HepG2 (cell line): ENCODE data around the gene CBX2. TPM values are rescaled to one million over a fixed set of nuclear protein-coding genes. Genes with fewer than 3 reads are reported as not detected.
A peak's percentile ranks its signal among the peaks of the same experiment; 100 is the strongest.

Experiments
- DDIT3 ChIP-seq: sonication (generic); formaldehyde crosslinking; IDR thresholded peaks from 2 replicates; pipeline ENCODE4 v1.4.0; 2020; ENCODE audit warnings: mild to moderate bottlenecking, missing genetic modification reagents
- FOXJ3 ChIP-seq: sonication (generic); formaldehyde crosslinking; IDR thresholded peaks from 2 replicates; pipeline ENCODE4 v1.4.0; 2020; ENCODE audit warnings: missing genetic modification reagents, mild to moderate bottlenecking, borderline replicate concordance
- FOXP1 ChIP-seq, 2 experiments: fragments of 450-650 bp in 1 of 2; IDR thresholded peaks; 2 replicates each; pipeline ENCODE4 v1.6.1; 2017 to 2018; ENCODE audit warnings: antibody characterized with exemption in 1 of 2
- HES4 ChIP-seq: sonication (generic); formaldehyde crosslinking; IDR thresholded peaks from 2 replicates; pipeline ENCODE4 v1.9.0; 2021; ENCODE audit warnings: mild to moderate bottlenecking, missing genetic modification reagents, borderline replicate concordance
- MZF1 ChIP-seq: sonication (generic); formaldehyde crosslinking; IDR thresholded peaks from 2 replicates; pipeline ENCODE4 v1.8.1; 2023; ENCODE audit warnings: mild to moderate bottlenecking, missing genetic modification reagents, borderline replicate concordance
- SP2 ChIP-seq: sonication (generic); formaldehyde crosslinking; IDR thresholded peaks from 2 replicates; pipeline ENCODE4 v1.5.1; 2020; ENCODE audit warnings: mild to moderate bottlenecking, missing genetic modification reagents
- SUZ12 ChIP-seq: fragments of 150-350 bp; IDR thresholded peaks from 2 replicates; pipeline ENCODE4 v1.6.1; 2014; ENCODE audit warnings: low read depth, low read length
- UBTF ChIP-seq: sonication (generic); formaldehyde crosslinking; IDR thresholded peaks from 2 replicates; pipeline ENCODE4 v1.4.0; 2020; ENCODE audit warnings: mild to moderate bottlenecking, missing genetic modification reagents
- ZBTB44 ChIP-seq: sonication (generic); formaldehyde crosslinking; IDR thresholded peaks from 2 replicates; pipeline ENCODE4 v1.4.0; 2020; ENCODE audit warnings: missing genetic modification reagents
- ZNF543 ChIP-seq: sonication (generic); formaldehyde crosslinking; IDR thresholded peaks from 2 replicates; pipeline ENCODE4 v1.4.0; 2020; ENCODE audit warnings: mild to moderate bottlenecking, missing genetic modification reagents
- ZSCAN12 ChIP-seq: sonication (generic); formaldehyde crosslinking; IDR thresholded peaks from 2 replicates; pipeline ENCODE4 v1.9.0; 2021; ENCODE audit warnings: mild to moderate bottlenecking, missing genetic modification reagents
- ZSCAN9 ChIP-seq: IDR thresholded peaks from 2 replicates; pipeline ENCODE4 v1.6.1; 2016; ENCODE audit warnings: borderline replicate concordance
- polyA plus RNA-seq, 8 experiments: library from polyadenylated mRNA; depleted of rRNA in 3 of 8; stranded (reverse) in 7 of 8; unstranded in 1 of 8; fragments of >200 nt; fragmentation: Illumina TruSeq in 4 of 8; extraction: Trizol in 4 of 8; gene quantifications; 2 replicates each; pipeline versions ENCODE4 v1.2.1 to v1.2.3, GENCODE V29; 2011 to 2016; ENCODE audit warnings: low read depth in 4 of 8, missing spikeins in 1 of 8, mixed read lengths in 1 of 8; ENCODE audit not compliant: insufficient read depth in 1 of 8
- total RNA-seq, 5 experiments: library from RNA; depleted of rRNA; stranded (reverse); fragments of >200 nt; fragmentation: Illumina TruSeq; extraction: Trizol; gene quantifications; 2 replicates each; pipeline ENCODE4 v1.2.3, GENCODE V29; 2016; ENCODE audit warnings: low read depth in 1 of 5
- TF ChIP-seq, protein P1 (sequence below): sonication (generic); formaldehyde crosslinking; IDR thresholded peaks from 2 replicates; pipeline ENCODE4 v1.9.0; 2022; ENCODE audit warnings: missing genetic modification reagents, mild to moderate bottlenecking, borderline replicate concordance
- TF ChIP-seq, protein P2 (sequence below): IDR thresholded peaks from 2 replicates; pipeline ENCODE4 v1.6.1; 2016; ENCODE audit warnings: low read depth, borderline replicate concordance
- TF ChIP-seq, protein P3 (sequence below): sonication (generic); formaldehyde crosslinking; IDR thresholded peaks from 2 replicates; pipeline ENCODE4; 2020; ENCODE audit warnings: missing genetic modification reagents, mild to moderate bottlenecking, borderline replicate concordance
- TF ChIP-seq, protein P4 (sequence below): IDR thresholded peaks from 2 replicates; pipeline ENCODE4 v1.6.1; 2012; ENCODE audit warnings: inconsistent platforms

Gene CBX2
- total and polyA plus RNA-seq, 2 of the 13 experiments (the other 11 are each of a cell fraction or from before 2014, with no cell fraction given), result 14.5 to 31.1 TPM

DNA sequence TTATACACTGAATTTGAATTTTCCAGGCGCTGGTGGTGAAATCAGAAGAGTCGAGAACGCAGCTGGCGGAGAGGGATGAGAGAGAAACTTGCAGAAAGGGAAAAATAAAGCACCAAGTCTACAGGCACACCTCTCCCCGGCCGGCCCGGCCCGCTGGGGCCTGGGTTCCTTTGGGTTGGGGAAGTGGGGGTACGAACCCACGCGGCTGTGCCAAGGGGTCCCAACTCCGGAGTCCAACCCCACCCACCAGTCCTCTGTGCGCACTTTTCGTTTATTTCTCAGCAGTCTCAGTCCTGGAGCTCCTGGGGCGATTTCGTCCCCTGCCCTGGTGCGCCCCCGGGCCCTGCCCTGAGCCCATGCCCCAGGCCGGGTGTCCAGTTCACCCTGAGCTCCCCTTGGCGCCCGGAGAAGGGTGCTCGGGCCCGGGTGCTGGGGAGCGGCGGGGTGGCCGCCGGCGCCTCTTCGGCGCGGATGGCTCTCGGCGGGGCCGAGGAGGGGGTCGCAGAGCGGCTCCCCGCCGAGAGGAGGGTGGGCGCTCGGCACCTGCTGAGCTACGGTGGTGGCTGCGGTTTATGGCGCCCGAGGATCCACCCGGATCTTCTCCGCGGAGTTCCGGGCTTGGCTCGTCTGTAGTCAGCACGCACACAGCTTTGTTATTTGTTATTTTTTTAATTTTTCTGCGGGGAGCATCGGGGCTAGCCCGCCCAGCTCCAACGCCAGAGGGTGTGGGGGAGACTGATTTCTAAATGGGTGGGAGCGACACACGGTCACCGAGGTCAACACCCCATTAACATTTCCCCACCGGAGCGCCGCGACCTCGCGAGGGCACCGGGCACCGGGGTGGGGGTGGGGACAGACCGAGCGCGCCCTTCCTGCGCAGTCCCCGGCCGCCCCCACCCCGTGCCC is 34.7 kb downstream of the CBX2 start (continued):
- TF ChIP-seq, protein P1, sequence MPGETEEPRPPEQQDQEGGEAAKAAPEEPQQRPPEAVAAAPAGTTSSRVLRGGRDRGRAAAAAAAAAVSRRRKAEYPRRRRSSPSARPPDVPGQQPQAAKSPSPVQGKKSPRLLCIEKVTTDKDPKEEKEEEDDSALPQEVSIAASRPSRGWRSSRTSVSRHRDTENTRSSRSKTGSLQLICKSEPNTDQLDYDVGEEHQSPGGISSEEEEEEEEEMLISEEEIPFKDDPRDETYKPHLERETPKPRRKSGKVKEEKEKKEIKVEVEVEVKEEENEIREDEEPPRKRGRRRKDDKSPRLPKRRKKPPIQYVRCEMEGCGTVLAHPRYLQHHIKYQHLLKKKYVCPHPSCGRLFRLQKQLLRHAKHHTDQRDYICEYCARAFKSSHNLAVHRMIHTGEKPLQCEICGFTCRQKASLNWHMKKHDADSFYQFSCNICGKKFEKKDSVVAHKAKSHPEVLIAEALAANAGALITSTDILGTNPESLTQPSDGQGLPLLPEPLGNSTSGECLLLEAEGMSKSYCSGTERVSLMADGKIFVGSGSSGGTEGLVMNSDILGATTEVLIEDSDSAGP (CRISPR knock-in tag), result no peak
- peak; percentile 46 for TF ChIP-seq UBTF
- no peak for TF ChIP-seq ZSCAN9 (CRISPR knock-in tag)
- TF ChIP-seq FOXJ3 (CRISPR knock-in tag), result 0 out of 2 replicates have a peak, but pooled peaks have one; percentile 21
- TF ChIP-seq, protein P2, sequence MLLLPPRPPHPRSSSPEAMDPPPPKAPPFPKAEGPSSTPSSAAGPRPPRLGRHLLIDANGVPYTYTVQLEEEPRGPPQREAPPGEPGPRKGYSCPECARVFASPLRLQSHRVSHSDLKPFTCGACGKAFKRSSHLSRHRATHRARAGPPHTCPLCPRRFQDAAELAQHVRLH, result no peak
- no peak for TF ChIP-seq MZF1 (CRISPR knock-in tag)
- no peak for TF ChIP-seq ZNF543 (CRISPR knock-in tag)
- TF ChIP-seq SP2 (CRISPR knock-in tag), result 0 out of 2 replicates have a peak, but pooled peaks have one; percentile 18
- TF ChIP-seq ZSCAN12 (CRISPR knock-in tag), result peak; percentile 68; the same call in 1 of the 2 replicates
- TF ChIP-seq ZBTB44 (CRISPR knock-in tag), result no peak
- no peak for TF ChIP-seq SUZ12
- no peak for TF ChIP-seq DDIT3 (CRISPR knock-in tag)
- no peak for TF ChIP-seq HES4 (CRISPR knock-in tag)
- TF ChIP-seq FOXP1 (IDR thresholded peaks at IDR 0.05), result no peak
- no peak for TF ChIP-seq FOXP1 (CRISPR knock-in tag; IDR thresholded peaks at IDR 0.05)
- TF ChIP-seq, protein P3, sequence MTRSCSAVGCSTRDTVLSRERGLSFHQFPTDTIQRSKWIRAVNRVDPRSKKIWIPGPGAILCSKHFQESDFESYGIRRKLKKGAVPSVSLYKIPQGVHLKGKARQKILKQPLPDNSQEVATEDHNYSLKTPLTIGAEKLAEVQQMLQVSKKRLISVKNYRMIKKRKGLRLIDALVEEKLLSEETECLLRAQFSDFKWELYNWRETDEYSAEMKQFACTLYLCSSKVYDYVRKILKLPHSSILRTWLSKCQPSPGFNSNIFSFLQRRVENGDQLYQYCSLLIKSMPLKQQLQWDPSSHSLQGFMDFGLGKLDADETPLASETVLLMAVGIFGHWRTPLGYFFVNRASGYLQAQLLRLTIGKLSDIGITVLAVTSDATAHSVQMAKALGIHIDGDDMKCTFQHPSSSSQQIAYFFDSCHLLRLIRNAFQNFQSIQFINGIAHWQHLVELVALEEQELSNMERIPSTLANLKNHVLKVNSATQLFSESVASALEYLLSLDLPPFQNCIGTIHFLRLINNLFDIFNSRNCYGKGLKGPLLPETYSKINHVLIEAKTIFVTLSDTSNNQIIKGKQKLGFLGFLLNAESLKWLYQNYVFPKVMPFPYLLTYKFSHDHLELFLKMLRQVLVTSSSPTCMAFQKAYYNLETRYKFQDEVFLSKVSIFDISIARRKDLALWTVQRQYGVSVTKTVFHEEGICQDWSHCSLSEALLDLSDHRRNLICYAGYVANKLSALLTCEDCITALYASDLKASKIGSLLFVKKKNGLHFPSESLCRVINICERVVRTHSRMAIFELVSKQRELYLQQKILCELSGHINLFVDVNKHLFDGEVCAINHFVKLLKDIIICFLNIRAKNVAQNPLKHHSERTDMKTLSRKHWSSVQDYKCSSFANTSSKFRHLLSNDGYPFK, result no peak
- TF ChIP-seq, protein P4, sequence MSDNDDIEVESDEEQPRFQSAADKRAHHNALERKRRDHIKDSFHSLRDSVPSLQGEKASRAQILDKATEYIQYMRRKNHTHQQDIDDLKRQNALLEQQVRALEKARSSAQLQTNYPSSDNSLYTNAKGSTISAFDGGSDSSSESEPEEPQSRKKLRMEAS, result peak; percentile 34
